Measurements from ENCODE around the gene PRR15.

PRR15 gene

DNA sequence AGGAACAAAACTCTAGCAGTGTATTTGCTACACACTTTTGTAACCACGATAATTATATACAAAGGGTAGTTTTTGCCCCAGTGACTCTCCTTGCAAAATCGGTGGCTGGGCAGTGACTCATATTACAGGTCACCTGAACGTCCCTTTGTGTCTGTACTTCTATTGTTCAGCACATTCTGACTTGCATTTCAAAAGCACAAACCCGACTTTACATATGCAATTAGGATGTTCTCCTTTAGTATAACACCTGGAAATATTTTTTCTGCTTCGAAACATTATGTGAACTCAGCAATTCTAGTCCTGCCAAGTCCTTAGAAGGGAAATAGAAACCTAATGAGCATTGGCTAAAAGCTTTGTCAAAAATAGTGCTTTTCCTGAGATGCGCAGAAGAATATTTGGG lies 6.0 kb downstream of the PRR15 start:
- no peak for DNase-seq (ENCODE audit: low spot score)

DNA sequence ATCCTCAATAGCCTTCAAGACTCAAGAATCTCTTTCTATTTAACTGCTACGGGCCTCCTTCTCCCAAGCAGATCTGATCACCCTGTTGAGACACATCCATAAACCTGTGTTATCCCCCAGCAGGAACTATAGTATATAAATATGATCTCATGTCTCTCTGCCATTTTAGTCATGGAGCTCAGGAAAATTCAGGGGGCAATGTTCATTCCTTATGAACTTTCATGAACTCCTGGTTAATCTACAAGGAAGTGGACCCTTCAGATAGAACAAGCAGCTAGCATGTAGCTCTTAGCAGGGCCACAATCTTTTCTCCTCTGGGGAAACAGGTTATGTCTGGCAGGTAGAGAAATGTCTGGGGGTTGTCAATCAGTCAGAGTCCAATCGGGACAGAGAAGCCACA lies 8.9 kb downstream of the PRR15 start:
- no peak for TF ChIP-seq CTCF (IDR thresholded peaks at IDR 0.05; ENCODE audit: extremely low read depth, missing control alignments)

More for the DNA sequence above, 6.0 kb downstream of the PRR15 start:
- no peak for TF ChIP-seq CTCF (IDR thresholded peaks at IDR 0.05; ENCODE audit: extremely low read depth, missing control alignments)

DNA sequence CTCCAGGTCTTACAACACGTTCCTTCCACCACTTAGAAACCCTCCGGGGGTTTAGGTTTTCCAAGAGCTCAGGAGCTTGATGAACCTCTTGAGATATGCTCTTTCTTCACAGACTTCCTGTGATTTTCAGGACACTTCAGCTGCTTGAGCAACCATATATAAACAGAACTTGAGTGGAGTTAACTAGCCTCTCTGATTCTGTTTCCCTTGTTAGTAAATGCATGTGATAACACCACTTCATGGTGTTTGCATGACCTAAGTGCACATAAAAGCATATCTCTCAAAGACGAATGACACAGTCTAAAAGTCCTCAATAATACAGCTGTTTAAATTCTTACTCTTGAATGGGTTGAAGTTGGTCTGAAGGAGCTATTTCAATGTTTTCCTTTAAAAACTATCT lies 9.9 kb downstream of the PRR15 start:
- no peak for DNase-seq (ENCODE audit: low spot score)
- TF ChIP-seq CTCF (IDR thresholded peaks at IDR 0.05; ENCODE audit: extremely low read depth, missing control alignments): no peak

More for the DNA sequence above, 8.9 kb downstream of the PRR15 start:
- DNase-seq (ENCODE audit: low spot score): no peak

- DNase-seq (ENCODE audit: low spot score): no peak
- TF ChIP-seq CTCF (IDR thresholded peaks at IDR 0.05; ENCODE audit: extremely low read depth, missing control alignments): no peak
Measured at GRCh38 chr7:29574659-29575058, 11.0 kb downstream of the PRR15 start.

- TF ChIP-seq CTCF (IDR thresholded peaks at IDR 0.05; ENCODE audit: extremely low read depth, missing control alignments): no peak
- DNase-seq (ENCODE audit: low spot score): no peak
Measured at GRCh38 chr7:29587195-29587808, 23.7 kb downstream of the PRR15 start.

- DNase-seq (ENCODE audit: low spot score): no peak
- TF ChIP-seq CTCF (IDR thresholded peaks at IDR 0.05; ENCODE audit: extremely low read depth, missing control alignments): no peak
Measured at GRCh38 chr7:29588212-29588611, 24.6 kb downstream of the PRR15 start.

GRCh38 chr7:29588900-29589696 lies 25.5 kb downstream of the PRR15 start:
- DNase-seq (ENCODE audit: low spot score): peak; percentile 64
- TF ChIP-seq CTCF (IDR thresholded peaks at IDR 0.05; ENCODE audit: extremely low read depth, missing control alignments): peak; percentile 74
